Stimulated activated CD4-positive, alpha-beta T cell treated with anti-CD3 and anti-CD28 coated beads, Interleukin-15, amount 100 ng/mL, for 1 hour (primary cell): Measurements from ENCODE around the gene PLCB2.
A peak's percentile ranks its signal among the peaks of the same experiment; 100 is the strongest.

Source experiments
- DNase-seq, 2 donors: peaks; one replicate each; pipeline ENCODE4 v3.0.0-alpha.2; 2020; ENCODE audit warnings: low read depth in 1 of 2, low spot score in 1 of 2

The PLCB2 gene

DNA sequence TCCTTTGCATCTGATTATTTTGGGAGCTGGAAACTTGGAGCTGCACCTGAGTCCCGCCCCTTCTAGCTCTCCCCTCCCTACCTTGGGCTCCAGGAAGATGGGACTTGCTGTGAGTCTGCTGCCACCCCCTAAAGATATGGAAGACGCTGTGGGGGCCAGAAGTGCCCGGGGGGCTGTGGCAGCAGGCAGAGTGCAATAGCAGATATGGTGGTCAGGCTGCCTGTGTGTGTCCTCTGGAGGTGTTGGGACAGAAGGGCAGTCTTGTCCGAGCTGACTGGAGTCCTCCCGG is 68.4 kb downstream of the PLCB2 start:
- DNase-seq, result no peak

DNA sequence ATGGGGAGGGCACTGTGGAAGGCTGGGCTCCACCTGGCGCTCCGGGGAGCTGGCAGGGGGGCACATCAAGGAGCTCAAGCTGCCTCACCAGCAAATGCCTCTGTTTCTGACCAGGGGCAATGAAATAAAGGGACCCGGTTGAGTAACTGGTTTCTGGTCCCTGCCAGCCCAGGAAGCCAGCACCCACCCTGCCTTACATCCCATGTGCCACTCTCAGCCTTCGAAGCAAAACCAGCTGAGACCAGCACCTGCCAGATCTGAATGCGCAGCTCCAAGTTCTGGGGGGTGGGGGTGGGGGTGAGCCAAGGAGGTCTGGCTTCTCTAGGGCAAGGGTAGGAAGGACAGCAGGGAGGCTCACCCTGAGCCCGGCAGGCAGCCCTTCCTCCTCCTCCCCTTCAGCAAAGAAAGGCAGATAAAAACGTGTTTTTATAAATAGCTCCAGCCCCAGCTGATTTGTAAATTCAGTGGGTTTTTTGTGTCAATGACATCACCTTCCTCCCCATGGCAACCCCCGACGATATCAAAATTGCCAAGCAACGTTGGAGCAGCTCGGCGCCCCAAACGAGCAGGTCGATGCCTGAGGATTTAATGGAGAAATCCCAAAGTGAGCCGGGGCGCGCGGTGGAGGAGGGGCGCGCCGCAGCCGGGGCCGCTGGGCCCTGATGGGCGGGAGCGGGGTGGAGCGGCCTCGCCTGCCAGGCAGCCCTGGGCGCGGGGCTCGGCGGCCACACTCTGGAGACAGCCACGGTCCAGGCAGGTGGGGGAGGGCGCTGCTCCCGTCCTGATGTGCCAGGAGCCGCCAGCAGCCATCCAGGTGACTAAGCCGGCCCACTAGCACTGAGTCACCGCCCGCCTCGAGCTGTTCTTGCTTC is 69.0 kb downstream of the PLCB2 start, which contains the start of gene PAK6:
PAK6 (plus strand) TSS at position 532 of the 872 bp plus-strand sequence. CDS start 25,723 bp downstream, outside the sequence.
- DNase-seq, result peak in 1 of 2 donors; percentile 20
